K562 (cell line): ENCODE results near the gene SDHC. TPM values are rescaled to one million over a fixed set of nuclear protein-coding genes. Genes with fewer than 3 reads are reported as not detected.

Source experiments
- CTBP1 ChIP-seq: fragments of 450-650 bp; IDR thresholded peaks from 2 replicates; pipeline ENCODE4 v1.6.1; 2016; ENCODE audit warnings: borderline replicate concordance
- ESRRA ChIP-seq: fragments of 450-650 bp; IDR thresholded peaks from 2 replicates; pipeline ENCODE4 v1.6.1; 2014; ENCODE audit warnings: low read depth, mild to moderate bottlenecking, moderate library complexity, borderline replicate concordance
- KLF16 ChIP-seq: IDR thresholded peaks from 2 replicates; pipeline ENCODE4 v1.6.1; 2016; ENCODE audit warnings: antibody characterized with exemption
- NFYB ChIP-seq: IDR thresholded peaks from 2 replicates; pipeline ENCODE4 v1.6.1; 2011; ENCODE audit warnings: mild to moderate bottlenecking, moderate library complexity; ENCODE audit not compliant: insufficient read length; ENCODE audit errors: extremely low read depth
- PHB2 ChIP-seq: fragments of 450-650 bp; IDR thresholded peaks from 2 replicates; pipeline ENCODE4 v1.6.1; 2017; ENCODE audit warnings: low read depth
- POLR2H ChIP-seq: IDR thresholded peaks from 2 replicates; pipeline ENCODE4 v1.6.1; 2016; ENCODE audit warnings: missing genetic modification characterization, low read depth, mild to moderate bottlenecking, control low read depth, missing compliant biosample characterization, moderate library complexity
- RHOXF2B ChIP-seq: fragments of 250-450 bp; sonication (Bioruptor Pico); conservative IDR thresholded peaks from 2 replicates; pipeline ENCODE4 v1.5.1; 2021
- RNF2 ChIP-seq: sonication (generic); IDR thresholded peaks from 2 replicates; pipeline ENCODE4 v1.6.1; 2016
- SLC30A9 ChIP-seq: fragments of 250-450 bp; sonication (Bioruptor Pico); IDR thresholded peaks from 2 replicates; pipeline ENCODE4 v1.8.0; 2022; ENCODE audit warnings: mild to moderate bottlenecking, moderate library complexity
- SP2 ChIP-seq: IDR thresholded peaks from 2 replicates; pipeline ENCODE4 v1.6.1; 2011; ENCODE audit warnings: mild to moderate bottlenecking, low read depth, low read length, moderate library complexity; ENCODE audit not compliant: poor library complexity, severe bottlenecking; ENCODE audit errors: extremely low read depth
- ZC3H8 ChIP-seq: fragments of 450-650 bp; IDR thresholded peaks from 2 replicates; pipeline ENCODE4 v1.6.1; 2017
- polyA plus RNA-seq, 8 experiments: library from polyadenylated mRNA; depleted of rRNA in 4 of 8; stranded (reverse) in 5 of 8; unstranded in 3 of 8; fragments of >200 nt; fragmentation: Nextera tagmentation in 2 of 8; fragmentation: Illumina TruSeq in 1 of 8; extraction: Ambion mirVana in 2 of 8; extraction: Trizol in 1 of 8; gene quantifications; 2 replicates each; pipeline versions ENCODE4 v1.2.1 to v1.2.3, GENCODE V29; 2011 to 2014; ENCODE audit warnings: inconsistent platforms in 1 of 8, missing spikeins in 1 of 8
- total RNA-seq, 7 experiments: library from RNA; depleted of rRNA in 6 of 7; stranded (reverse); fragments of >200 nt in 6 of 7; fragmentation: Illumina TruSeq in 2 of 7; extraction: Trizol in 2 of 7; gene quantifications; 2 replicates each; pipeline versions ENCODE4 v1.2.1 to v1.2.3, GENCODE V29; 2011 to 2021; ENCODE audit warnings: low replicate concordance in 1 of 7
- TF ChIP-seq, protein P1 (sequence below): fragments of 450-650 bp; formaldehyde crosslinking; IDR thresholded peaks from 2 replicates; pipeline ENCODE4 v1.4.0; 2020; ENCODE audit warnings: mild to moderate bottlenecking
- TF ChIP-seq, protein P2 (sequence below): fragments of 450-650 bp; formaldehyde crosslinking; IDR thresholded peaks from 2 replicates; pipeline ENCODE4 v1.4.0; 2020; ENCODE audit warnings: mild to moderate bottlenecking, moderate library complexity
- TF ChIP-seq, protein P3 (sequence below): sonication (generic); formaldehyde crosslinking; IDR thresholded peaks from 2 replicates; pipeline ENCODE4 v1.8.0; 2022; ENCODE audit warnings: mild to moderate bottlenecking, missing genetic modification reagents
- TF ChIP-seq, protein P4 (sequence below): fragments of 450-650 bp; conservative IDR thresholded peaks from 2 replicates; pipeline ENCODE4 v1.6.1; 2016; ENCODE audit warnings: missing genetic modification characterization, low read depth, mild to moderate bottlenecking, missing compliant biosample characterization, moderate library complexity
- TF ChIP-seq, protein P5 (sequence below): sonication (generic); IDR thresholded peaks from 2 replicates; pipeline ENCODE4 v1.6.1; 2016
- TF ChIP-seq, protein P6 (sequence below): sonication (generic); formaldehyde crosslinking; IDR thresholded peaks from 2 replicates; pipeline ENCODE4 v1.8.1; 2023; ENCODE audit warnings: mild to moderate bottlenecking, missing genetic modification reagents

The SDHC gene
- total and polyA plus RNA-seq, 9 of the 15 experiments (the other 6 are each of a cell fraction or from before 2014, with no cell fraction given) = 7.7 to 309 (median 174) TPM

DNA sequence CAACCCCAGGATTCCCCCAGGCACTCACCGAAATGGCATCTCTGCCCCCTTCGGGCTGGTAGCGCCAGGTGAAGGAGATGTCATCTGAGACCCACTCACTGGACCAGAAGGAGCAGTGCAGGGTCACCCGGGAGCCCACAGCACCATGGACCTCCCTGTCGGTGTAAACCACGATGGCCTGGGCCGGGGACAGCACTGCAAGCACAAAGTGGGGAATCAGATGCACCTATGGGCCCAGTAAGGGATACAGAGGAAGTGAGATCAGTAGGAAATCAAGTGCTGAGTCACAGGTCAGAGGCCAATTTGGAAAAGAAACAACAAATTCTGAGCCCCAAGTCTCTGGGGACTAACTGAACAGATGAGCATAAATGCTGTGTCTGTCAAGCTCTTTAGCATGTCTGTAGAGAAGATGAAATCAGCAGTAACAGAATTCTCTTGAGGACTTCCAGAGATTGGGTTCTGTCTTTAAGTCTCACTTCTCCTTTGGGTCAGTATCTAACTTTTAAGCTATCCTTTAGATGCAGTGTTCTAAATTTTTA is 6.9 kb upstream of the SDHC start (continued):
- TF ChIP-seq, protein P1, sequence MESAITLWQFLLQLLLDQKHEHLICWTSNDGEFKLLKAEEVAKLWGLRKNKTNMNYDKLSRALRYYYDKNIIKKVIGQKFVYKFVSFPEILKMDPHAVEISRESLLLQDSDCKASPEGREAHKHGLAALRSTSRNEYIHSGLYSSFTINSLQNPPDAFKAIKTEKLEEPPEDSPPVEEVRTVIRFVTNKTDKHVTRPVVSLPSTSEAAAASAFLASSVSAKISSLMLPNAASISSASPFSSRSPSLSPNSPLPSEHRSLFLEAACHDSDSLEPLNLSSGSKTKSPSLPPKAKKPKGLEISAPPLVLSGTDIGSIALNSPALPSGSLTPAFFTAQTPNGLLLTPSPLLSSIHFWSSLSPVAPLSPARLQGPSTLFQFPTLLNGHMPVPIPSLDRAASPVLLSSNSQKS = no peak
- TF ChIP-seq, protein P2, sequence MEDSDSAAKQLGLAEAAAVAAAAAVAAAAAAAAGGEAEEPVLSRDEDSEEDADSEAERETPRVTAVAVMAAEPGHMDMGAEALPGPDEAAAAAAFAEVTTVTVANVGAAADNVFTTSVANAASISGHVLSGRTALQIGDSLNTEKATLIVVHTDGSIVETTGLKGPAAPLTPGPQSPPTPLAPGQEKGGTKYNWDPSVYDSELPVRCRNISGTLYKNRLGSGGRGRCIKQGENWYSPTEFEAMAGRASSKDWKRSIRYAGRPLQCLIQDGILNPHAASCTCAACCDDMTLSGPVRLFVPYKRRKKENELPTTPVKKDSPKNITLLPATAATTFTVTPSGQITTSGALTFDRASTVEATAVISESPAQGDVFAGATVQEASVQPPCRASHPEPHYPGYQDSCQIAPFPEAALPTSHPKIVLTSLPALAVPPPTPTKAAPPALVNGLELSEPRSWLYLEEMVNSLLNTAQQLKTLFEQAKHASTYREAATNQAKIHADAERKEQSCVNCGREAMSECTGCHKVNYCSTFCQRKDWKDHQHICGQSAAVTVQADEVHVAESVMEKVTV (CRISPR knock-in tag) = no peak
- no peak for TF ChIP-seq SP2
- TF ChIP-seq, protein P3, sequence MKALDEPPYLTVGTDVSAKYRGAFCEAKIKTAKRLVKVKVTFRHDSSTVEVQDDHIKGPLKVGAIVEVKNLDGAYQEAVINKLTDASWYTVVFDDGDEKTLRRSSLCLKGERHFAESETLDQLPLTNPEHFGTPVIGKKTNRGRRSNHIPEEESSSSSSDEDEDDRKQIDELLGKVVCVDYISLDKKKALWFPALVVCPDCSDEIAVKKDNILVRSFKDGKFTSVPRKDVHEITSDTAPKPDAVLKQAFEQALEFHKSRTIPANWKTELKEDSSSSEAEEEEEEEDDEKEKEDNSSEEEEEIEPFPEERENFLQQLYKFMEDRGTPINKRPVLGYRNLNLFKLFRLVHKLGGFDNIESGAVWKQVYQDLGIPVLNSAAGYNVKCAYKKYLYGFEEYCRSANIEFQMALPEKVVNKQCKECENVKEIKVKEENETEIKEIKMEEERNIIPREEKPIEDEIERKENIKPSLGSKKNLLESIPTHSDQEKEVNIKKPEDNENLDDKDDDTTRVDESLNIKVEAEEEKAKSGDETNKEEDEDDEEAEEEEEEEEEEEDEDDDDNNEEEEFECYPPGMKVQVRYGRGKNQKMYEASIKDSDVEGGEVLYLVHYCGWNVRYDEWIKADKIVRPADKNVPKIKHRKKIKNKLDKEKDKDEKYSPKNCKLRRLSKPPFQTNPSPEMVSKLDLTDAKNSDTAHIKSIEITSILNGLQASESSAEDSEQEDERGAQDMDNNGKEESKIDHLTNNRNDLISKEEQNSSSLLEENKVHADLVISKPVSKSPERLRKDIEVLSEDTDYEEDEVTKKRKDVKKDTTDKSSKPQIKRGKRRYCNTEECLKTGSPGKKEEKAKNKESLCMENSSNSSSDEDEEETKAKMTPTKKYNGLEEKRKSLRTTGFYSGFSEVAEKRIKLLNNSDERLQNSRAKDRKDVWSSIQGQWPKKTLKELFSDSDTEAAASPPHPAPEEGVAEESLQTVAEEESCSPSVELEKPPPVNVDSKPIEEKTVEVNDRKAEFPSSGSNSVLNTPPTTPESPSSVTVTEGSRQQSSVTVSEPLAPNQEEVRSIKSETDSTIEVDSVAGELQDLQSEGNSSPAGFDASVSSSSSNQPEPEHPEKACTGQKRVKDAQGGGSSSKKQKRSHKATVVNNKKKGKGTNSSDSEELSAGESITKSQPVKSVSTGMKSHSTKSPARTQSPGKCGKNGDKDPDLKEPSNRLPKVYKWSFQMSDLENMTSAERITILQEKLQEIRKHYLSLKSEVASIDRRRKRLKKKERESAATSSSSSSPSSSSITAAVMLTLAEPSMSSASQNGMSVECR (CRISPR knock-in tag) = no peak
- TF ChIP-seq NFYB = no peak
- TF ChIP-seq, protein P4, sequence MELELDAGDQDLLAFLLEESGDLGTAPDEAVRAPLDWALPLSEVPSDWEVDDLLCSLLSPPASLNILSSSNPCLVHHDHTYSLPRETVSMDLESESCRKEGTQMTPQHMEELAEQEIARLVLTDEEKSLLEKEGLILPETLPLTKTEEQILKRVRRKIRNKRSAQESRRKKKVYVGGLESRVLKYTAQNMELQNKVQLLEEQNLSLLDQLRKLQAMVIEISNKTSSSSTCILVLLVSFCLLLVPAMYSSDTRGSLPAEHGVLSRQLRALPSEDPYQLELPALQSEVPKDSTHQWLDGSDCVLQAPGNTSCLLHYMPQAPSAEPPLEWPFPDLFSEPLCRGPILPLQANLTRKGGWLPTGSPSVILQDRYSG (tag) = 0 out of 2 replicates have a peak, but pooled peaks have one; percentile 42
- no peak for TF ChIP-seq PHB2
- no peak for TF ChIP-seq POLR2H (tag)
- no peak for TF ChIP-seq KLF16
- TF ChIP-seq, protein P5, sequence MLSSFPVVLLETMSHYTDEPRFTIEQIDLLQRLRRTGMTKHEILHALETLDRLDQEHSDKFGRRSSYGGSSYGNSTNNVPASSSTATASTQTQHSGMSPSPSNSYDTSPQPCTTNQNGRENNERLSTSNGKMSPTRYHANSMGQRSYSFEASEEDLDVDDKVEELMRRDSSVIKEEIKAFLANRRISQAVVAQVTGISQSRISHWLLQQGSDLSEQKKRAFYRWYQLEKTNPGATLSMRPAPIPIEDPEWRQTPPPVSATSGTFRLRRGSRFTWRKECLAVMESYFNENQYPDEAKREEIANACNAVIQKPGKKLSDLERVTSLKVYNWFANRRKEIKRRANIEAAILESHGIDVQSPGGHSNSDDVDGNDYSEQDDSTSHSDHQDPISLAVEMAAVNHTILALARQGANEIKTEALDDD = no peak
- TF ChIP-seq RHOXF2B (CRISPR knock-in tag) = no peak
- TF ChIP-seq, protein P6, sequence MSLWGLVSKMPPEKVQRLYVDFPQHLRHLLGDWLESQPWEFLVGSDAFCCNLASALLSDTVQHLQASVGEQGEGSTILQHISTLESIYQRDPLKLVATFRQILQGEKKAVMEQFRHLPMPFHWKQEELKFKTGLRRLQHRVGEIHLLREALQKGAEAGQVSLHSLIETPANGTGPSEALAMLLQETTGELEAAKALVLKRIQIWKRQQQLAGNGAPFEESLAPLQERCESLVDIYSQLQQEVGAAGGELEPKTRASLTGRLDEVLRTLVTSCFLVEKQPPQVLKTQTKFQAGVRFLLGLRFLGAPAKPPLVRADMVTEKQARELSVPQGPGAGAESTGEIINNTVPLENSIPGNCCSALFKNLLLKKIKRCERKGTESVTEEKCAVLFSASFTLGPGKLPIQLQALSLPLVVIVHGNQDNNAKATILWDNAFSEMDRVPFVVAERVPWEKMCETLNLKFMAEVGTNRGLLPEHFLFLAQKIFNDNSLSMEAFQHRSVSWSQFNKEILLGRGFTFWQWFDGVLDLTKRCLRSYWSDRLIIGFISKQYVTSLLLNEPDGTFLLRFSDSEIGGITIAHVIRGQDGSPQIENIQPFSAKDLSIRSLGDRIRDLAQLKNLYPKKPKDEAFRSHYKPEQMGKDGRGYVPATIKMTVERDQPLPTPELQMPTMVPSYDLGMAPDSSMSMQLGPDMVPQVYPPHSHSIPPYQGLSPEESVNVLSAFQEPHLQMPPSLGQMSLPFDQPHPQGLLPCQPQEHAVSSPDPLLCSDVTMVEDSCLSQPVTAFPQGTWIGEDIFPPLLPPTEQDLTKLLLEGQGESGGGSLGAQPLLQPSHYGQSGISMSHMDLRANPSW (CRISPR knock-in tag) = no peak
- TF ChIP-seq SLC30A9 (CRISPR knock-in tag) = no peak
- no peak for TF ChIP-seq RNF2
- peak; percentile 53; the same call in 1 of the 2 replicates for TF ChIP-seq CTBP1
- TF ChIP-seq ZC3H8 = no peak
- TF ChIP-seq ESRRA = 0 out of 2 replicates have a peak, but pooled peaks have one; percentile 9
